HL-60 (cell line): ENCODE measurements around the gene NEU4.

ENCODE experiments used
- DNase-seq, 2 experiments: peaks; one replicate each; pipeline ENCODE4 v3.0.0-alpha.2; 2010 to 2020; ENCODE audit warnings: low read depth in 1 of 2, low spot score in 1 of 2
- H3K27ac ChIP-seq: fragments of 250-450 bp; sonication (Bioruptor Pico); replicated peaks from 2 replicates; pipeline ENCODE4 v1.5.1; 2020; ENCODE audit warnings: mild to moderate bottlenecking, moderate library complexity
- H3K27me3 ChIP-seq: fragments of 250-450 bp; sonication (Bioruptor Pico); 2 replicates; pipeline ENCODE4 v1.5.1; 2021; ENCODE audit warnings: mild to moderate bottlenecking, moderate library complexity; ENCODE audit not compliant: insufficient read depth, poor library complexity, severe bottlenecking
- H3K4me3 ChIP-seq: replicated peaks from 2 replicates; pipeline ENCODE4 v1.5.1; 2011; ENCODE audit warnings: mild to moderate bottlenecking, control low read depth, low read length; ENCODE audit not compliant: insufficient read depth
- GABPA ChIP-seq: IDR thresholded peaks from 2 replicates; pipeline ENCODE4 v1.6.1; 2012; ENCODE audit warnings: low read depth
- POLR2AphosphoS5 ChIP-seq: IDR thresholded peaks from 2 replicates; pipeline ENCODE4 v1.6.1; 2012; ENCODE audit warnings: low read depth
- SPI1 ChIP-seq: IDR thresholded peaks from 2 replicates; pipeline ENCODE4 v1.6.1; 2012; ENCODE audit warnings: low read depth, mild to moderate bottlenecking, borderline replicate concordance
- TF ChIP-seq, protein P1 (sequence below): IDR thresholded peaks from one replicate; pipeline ENCODE4 v1.5.1; 2011; ENCODE audit warnings: low read length, control low read depth, inconsistent platforms; ENCODE audit not compliant: insufficient read depth
- TF ChIP-seq, protein P2 (sequence below): IDR thresholded peaks from 2 replicates; pipeline ENCODE4 v1.6.1; 2012; ENCODE audit warnings: low read depth; ENCODE audit not compliant: insufficient replicate concordance

NEU4 gene

DNA sequence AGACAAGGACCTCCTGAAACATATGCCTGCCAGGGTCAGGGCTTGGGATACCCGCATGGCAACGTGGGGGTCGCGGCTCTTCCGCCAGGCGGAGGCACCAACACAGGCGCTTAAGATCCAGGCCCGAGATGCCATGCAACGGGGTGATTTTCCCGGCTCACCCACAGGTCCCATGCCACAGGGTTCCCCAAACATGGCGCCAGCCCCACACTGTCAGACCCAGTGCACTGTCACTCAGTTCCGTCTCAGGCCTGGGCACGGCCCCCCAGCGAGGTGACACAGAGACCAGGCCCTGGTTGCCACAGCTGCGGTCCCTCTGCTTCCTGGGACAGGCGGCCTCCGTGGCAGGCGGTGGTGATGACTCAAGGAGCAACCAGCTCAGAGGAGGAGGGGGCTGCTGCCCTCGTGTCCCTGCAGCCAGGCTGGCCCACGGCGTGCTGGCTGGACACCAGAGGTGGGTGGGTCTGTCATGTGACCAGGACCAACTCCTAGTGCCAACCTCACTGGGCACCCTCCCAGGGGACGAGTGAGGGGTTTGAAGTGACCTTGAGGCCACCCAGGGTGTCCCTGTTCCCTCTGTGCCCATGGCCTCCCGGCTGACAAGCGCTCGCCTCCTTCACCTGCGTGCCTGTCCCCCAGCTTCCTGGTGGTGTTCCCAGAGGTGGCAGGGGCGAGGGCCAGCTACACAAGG lies 44.8 kb downstream of the NEU4 start:
- TF ChIP-seq GABPA, result no peak
- no peak for TF ChIP-seq POLR2AphosphoS5
- no peak for TF ChIP-seq SPI1
- TF ChIP-seq, protein P1, sequence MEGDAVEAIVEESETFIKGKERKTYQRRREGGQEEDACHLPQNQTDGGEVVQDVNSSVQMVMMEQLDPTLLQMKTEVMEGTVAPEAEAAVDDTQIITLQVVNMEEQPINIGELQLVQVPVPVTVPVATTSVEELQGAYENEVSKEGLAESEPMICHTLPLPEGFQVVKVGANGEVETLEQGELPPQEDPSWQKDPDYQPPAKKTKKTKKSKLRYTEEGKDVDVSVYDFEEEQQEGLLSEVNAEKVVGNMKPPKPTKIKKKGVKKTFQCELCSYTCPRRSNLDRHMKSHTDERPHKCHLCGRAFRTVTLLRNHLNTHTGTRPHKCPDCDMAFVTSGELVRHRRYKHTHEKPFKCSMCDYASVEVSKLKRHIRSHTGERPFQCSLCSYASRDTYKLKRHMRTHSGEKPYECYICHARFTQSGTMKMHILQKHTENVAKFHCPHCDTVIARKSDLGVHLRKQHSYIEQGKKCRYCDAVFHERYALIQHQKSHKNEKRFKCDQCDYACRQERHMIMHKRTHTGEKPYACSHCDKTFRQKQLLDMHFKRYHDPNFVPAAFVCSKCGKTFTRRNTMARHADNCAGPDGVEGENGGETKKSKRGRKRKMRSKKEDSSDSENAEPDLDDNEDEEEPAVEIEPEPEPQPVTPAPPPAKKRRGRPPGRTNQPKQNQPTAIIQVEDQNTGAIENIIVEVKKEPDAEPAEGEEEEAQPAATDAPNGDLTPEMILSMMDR, result no peak
- TF ChIP-seq, protein P2, sequence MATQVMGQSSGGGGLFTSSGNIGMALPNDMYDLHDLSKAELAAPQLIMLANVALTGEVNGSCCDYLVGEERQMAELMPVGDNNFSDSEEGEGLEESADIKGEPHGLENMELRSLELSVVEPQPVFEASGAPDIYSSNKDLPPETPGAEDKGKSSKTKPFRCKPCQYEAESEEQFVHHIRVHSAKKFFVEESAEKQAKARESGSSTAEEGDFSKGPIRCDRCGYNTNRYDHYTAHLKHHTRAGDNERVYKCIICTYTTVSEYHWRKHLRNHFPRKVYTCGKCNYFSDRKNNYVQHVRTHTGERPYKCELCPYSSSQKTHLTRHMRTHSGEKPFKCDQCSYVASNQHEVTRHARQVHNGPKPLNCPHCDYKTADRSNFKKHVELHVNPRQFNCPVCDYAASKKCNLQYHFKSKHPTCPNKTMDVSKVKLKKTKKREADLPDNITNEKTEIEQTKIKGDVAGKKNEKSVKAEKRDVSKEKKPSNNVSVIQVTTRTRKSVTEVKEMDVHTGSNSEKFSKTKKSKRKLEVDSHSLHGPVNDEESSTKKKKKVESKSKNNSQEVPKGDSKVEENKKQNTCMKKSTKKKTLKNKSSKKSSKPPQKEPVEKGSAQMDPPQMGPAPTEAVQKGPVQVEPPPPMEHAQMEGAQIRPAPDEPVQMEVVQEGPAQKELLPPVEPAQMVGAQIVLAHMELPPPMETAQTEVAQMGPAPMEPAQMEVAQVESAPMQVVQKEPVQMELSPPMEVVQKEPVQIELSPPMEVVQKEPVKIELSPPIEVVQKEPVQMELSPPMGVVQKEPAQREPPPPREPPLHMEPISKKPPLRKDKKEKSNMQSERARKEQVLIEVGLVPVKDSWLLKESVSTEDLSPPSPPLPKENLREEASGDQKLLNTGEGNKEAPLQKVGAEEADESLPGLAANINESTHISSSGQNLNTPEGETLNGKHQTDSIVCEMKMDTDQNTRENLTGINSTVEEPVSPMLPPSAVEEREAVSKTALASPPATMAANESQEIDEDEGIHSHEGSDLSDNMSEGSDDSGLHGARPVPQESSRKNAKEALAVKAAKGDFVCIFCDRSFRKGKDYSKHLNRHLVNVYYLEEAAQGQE, result no peak
- Histone ChIP-seq H3K27me3 (no peaks in the 10 kb centered on the region), H3K27ac (no peak overlapping the region), H3K4me3 (no peak overlapping the region)
- no peak for DNase-seq

DNA sequence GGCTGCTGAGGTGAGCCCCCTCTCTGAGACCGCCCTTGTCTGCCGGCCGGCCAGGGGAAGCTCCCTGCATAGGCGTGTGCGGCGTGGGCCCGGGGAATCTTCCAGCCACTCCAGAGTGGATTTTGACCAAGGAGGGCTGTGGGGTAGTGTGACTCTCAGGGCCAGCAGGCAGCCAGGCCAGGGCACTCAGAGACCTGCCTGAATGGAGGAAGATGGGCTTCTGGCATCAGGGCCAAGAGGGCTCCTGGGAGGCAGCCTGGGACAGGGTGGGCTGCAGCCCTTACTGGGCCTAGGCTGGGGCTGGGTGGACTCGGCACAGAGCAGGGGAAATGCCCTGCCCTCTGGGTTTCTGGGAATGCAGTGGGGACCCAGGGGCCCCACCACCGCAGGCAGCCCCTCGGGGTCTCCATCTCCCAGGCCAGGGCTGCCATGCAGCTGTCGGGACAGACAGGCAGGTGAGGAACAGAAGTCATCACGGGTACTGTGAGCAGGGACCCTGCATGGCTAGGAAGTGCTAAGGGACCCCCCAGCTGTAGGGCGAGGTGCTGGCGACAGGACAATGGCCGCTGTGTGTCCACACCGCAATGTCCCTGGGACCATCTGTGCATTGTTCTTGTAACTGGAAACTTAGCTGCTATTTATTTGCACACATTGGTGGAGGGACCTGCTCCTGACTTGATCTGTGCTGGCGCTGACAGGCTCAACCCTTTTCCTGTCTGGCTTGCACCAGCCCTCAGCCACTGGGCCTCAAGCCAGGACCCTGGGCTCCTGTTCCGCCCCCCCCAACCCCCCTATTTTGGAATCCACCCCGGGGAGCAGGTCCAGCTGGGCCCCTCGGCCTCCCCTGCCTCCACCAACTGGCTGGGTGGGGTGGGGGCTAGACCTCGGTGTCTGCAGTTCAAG lies 45.6 kb downstream of the NEU4 start:
- Histone ChIP-seq H3K4me3 (no peak overlapping the region), H3K27me3 (no peaks in the 10 kb centered on the region), H3K27ac (no peak overlapping the region)
- TF ChIP-seq, protein P1, result no peak
- TF ChIP-seq, protein P2, result no peak
- TF ChIP-seq SPI1, result no peak
- no peak for TF ChIP-seq POLR2AphosphoS5
- TF ChIP-seq GABPA, result no peak
- no peak for DNase-seq

DNA sequence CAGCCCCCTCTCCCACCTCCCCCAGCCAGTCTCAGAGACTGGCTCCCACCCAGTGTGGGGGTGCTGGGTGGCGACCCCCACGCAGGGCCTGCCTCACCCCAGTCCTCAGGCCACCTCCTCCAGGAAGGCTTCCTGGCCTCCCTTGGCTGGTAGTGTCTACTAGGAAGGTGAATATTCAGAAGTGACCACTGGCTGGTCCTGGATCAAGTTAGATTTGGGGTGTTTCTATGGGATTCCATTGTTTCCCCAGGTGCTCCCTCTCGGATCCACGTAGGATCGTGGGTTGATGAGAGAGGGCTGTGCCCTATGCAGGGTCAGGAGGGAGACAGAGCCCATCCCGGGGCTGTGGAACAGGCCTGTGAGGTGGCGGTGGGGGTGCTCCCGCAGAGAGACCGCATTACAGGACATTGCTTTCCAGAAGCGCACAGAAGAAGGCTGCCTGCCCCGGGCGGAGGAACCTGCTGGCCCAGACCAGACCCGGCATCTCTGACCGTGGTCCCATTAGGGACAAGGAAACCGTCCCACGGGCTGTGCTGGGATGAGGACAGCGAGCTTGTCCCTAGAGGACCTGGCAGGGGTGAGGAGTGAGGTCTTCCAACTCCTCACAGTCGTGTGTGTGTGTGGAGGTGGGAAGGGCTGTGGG lies 46.4 kb downstream of the NEU4 start:
- no peak for DNase-seq
- no peak overlapping the region for H3K27ac ChIP-seq
- no peak overlapping the region for H3K4me3 ChIP-seq
- TF ChIP-seq, protein P2, result no peak
- TF ChIP-seq GABPA, result no peak
- TF ChIP-seq, protein P1, result no peak
- TF ChIP-seq POLR2AphosphoS5, result no peak
- no peak for TF ChIP-seq SPI1
- no peaks in the 10 kb centered on the region for H3K27me3 ChIP-seq
